Transverse colon (tissue), 3 donors: ENCODE measurements around the gene KCNK13.

Experiments used
- EP300 ChIP-seq: sonication (generic); formaldehyde crosslinking; IDR thresholded peaks from one replicate; pipeline ENCODE4 v1.6.1; 2017; ENCODE audit warnings: antibody characterized with exemption, low read depth
- POLR2A ChIP-seq: fragments of 450-650 bp; IDR thresholded peaks from one replicate; pipeline ENCODE4 v1.6.1; 2016; ENCODE audit warnings: antibody characterized with exemption, mild to moderate bottlenecking, moderate library complexity
- TF ChIP-seq, protein P1 (sequence below), 5 experiments: fragments of 200-600 bp in 3 of 5; fragments of 450-650 bp in 2 of 5; sonication (generic) in 3 of 5; IDR thresholded peaks; 1 replicate in 2 of 5; 2 replicates in 3 of 5; pipeline ENCODE4 v1.5.1; 2016 to 2017; ENCODE audit warnings: antibody characterized with exemption in 5 of 5, inconsistent platforms in 3 of 5, mild to moderate bottlenecking in 2 of 5, moderate library complexity in 1 of 5

DNA sequence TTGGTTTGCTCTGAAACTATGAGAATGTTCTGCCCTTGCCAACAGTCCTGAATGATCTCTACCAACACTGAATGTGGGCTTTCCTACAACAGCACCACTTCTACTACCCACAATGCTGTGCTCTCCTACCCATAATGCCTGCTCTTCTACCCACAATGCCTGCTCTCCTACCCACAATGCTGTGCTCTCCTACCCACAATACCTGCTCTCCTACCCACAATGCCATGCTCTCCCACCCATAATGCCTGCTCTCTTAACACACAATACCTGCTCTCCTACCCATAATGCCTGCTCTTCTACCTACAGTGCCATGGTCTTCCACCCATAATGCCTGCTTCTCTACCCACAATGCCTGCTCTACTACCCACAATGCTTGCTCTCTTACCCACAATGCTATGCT lies 92.3 kb downstream of the KCNK13 start:
- TF ChIP-seq POLR2A (no peak), EP300 (no peak)
- TF ChIP-seq, protein P1, sequence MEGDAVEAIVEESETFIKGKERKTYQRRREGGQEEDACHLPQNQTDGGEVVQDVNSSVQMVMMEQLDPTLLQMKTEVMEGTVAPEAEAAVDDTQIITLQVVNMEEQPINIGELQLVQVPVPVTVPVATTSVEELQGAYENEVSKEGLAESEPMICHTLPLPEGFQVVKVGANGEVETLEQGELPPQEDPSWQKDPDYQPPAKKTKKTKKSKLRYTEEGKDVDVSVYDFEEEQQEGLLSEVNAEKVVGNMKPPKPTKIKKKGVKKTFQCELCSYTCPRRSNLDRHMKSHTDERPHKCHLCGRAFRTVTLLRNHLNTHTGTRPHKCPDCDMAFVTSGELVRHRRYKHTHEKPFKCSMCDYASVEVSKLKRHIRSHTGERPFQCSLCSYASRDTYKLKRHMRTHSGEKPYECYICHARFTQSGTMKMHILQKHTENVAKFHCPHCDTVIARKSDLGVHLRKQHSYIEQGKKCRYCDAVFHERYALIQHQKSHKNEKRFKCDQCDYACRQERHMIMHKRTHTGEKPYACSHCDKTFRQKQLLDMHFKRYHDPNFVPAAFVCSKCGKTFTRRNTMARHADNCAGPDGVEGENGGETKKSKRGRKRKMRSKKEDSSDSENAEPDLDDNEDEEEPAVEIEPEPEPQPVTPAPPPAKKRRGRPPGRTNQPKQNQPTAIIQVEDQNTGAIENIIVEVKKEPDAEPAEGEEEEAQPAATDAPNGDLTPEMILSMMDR (IDR thresholded peaks at IDR 0.05), result no peak
